ENCODE measurements around the gene PCDHGA4.

PCDHGA4 gene

DNA sequence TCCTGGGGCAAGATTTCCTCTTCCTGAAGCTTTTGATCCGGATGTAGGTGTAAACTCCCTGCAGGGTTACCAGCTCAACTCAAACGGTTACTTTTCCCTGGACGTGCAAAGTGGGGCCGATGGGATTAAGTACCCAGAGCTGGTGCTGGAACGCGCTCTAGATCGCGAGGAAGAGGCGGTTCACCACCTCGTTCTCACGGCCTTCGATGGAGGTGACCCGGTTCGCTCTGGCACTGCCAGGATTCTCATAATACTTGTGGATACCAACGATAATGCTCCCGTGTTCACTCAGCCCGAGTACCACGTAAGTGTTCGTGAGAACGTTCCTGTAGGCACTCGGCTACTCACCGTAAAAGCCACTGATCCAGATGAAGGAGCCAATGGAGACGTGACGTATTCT, 820 bp downstream of the PCDHGA4 start:
- H3K4me3 ChIP-seq (ENCODE audit: low read depth, low read length): no peak overlapping the region
- no peak for DNase-seq (ENCODE audit: low read depth)
- no peak for TF ChIP-seq CTCF (IDR thresholded peaks at IDR 0.05; ENCODE audit: low read depth, low read length, missing control alignments)

DNA sequence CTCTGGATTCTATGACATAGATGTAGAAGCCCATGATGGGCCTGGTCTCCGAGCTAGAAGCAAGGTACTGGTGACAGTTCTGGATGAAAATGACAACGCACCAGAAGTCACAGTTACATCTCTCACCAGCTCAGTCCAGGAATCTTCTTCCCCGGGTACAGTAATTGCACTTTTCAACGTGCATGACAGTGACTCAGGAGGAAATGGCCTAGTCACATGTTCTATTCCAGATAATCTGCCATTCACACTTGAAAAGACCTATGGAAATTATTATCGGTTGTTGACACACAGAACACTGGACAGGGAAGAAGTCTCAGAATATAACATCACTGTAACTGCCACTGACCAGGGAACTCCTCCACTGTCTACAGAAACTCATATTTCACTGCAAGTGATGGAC, 1.3 kb downstream of the PCDHGA4 start:
- no peak overlapping the region for H3K4me3 ChIP-seq (ENCODE audit: low read depth, low read length)

DNA sequence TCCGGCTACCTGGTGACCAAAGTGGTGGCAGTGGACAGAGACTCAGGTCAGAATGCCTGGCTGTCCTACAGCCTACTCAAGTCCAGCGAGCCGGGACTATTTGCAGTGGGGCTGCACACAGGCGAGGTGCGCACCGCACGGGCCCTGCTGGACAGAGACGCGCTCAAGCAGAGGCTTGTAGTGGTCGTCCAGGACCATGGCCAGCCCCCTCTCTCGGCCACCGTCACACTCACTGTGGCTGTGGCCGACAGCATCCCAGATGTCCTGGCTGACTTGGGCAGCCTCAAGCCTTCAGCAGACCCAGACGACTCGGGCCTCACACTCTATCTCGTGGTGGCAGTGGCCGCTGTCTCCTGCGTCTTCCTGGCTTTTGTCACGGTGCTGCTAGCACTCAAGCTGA, 2.1 kb downstream of the PCDHGA4 start:
- no peak for TF ChIP-seq CTCF (IDR thresholded peaks at IDR 0.05; ENCODE audit: low read depth, low read length, missing control alignments)
- H3K4me3 ChIP-seq (ENCODE audit: low read depth, low read length): no peak overlapping the region
- DNase-seq (ENCODE audit: low read depth): no peak

More for the DNA sequence above, 1.3 kb downstream of the PCDHGA4 start:
- DNase-seq (ENCODE audit: low read depth): no peak
- no peak for TF ChIP-seq CTCF (IDR thresholded peaks at IDR 0.05; ENCODE audit: low read depth, low read length, missing control alignments)

GRCh38 chr5:141359790-141360426, 5.1 kb downstream of the PCDHGA4 start, which contains the start of gene PCDHGB2:
PCDHGB2 (plus strand) TSS chr5:141359994; CDS start chr5:141360136, 142 bp downstream.
- peak; percentile 66 for TF ChIP-seq CTCF (IDR thresholded peaks at IDR 0.05; ENCODE audit: low read depth, low read length, missing control alignments)

DNA sequence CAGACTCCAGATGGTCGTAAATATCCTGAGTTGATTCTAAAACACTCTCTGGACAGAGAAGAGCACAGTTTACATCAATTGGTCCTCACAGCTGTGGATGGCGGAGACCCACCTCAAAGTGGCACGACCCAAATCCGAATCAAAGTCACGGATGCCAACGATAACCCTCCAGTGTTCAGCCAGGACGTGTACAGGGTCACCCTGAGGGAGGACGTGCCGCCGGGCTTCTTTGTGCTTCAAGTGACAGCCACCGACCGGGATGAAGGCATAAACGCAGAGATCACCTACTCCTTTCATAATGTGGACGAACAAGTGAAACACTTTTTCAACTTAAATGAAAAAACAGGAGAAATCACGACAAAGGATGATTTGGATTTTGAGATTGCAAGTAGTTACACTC, 5.9 kb downstream of the PCDHGA4 start:
- TF ChIP-seq CTCF (IDR thresholded peaks at IDR 0.05; ENCODE audit: low read depth, low read length, missing control alignments): no peak
- peak overlapping the region; percentile 54; the same call in 1 of the 2 replicates for H3K4me3 ChIP-seq (ENCODE audit: low read depth, low read length)
- DNase-seq (ENCODE audit: low read depth): no peak

More at GRCh38 chr5:141359790-141360426, 5.1 kb downstream of the PCDHGA4 start, which contains the start of gene PCDHGB2:
- peak; percentile 49 for DNase-seq (ENCODE audit: low read depth)
- H3K4me3 ChIP-seq (ENCODE audit: low read depth, low read length): peak within 1 kb of the TSS; percentile 54

- no peak for TF ChIP-seq CTCF (IDR thresholded peaks at IDR 0.05; ENCODE audit: low read depth, low read length, missing control alignments)
- no peak overlapping the region for H3K4me3 ChIP-seq (ENCODE audit: low read depth, low read length)
- DNase-seq (ENCODE audit: low read depth): no peak
Observed at GRCh38 chr5:141362719-141363118, 7.9 kb downstream of the PCDHGA4 start.
